ENCODE results near the gene PLA2G4B. TPM values are rescaled to one million over a fixed set of nuclear protein-coding genes. Genes with fewer than 3 reads are reported as not detected.

Gene PLA2G4B
- total RNA-seq, 2 donors from 2014 or later, result 1.5 to 7.6 TPM

GRCh38 chr15:41825145-41825544 lies 13.5 kb upstream of the PLA2G4B start:
- Histone ChIP-seq H3K27ac (no peak overlapping the region), H3K36me3 (peaks cover 0 to 8% of the 10 kb centered on the region in 2 donors), H3K9me3 (no peaks in the 10 kb centered on the region), H3K4me3 (no peak overlapping the region), H3K4me1 (replicated peaks) (peaks cover 10% of the 10 kb centered on the region), H3K27me3 (replicated peaks; ENCODE audit: insufficient read depth) (no peaks in the 10 kb centered on the region)
- WGBS, result 91% methylated on average over 8 of the region's 10 CpGs
- TF ChIP-seq CTCF (IDR thresholded peaks at IDR 0.05), result no peak
- TF ChIP-seq POLR2A (IDR thresholded peaks at IDR 0.05), result no peak
- TF ChIP-seq POLR2AphosphoS5 (IDR thresholded peaks at IDR 0.05), result no peak
- DNase-seq (ENCODE audit: low spot score), result no peak
- intact Hi-C loops (cut with DNase I), result loop anchor here (5.0 kb wide), 1 partner anchor 77 kb away; no protein-coding TSS in a partner anchor

GRCh38 chr15:41825572-41826535 lies 12.8 kb upstream of the PLA2G4B start:
- TF ChIP-seq POLR2A (IDR thresholded peaks at IDR 0.05) (no peak), CTCF (IDR thresholded peaks at IDR 0.05) (no peak), POLR2AphosphoS5 (IDR thresholded peaks at IDR 0.05) (no peak)
- intact Hi-C loops (cut with DNase I), result loop anchor here (5.0 kb wide), 1 partner anchor 76 kb away; no protein-coding TSS in a partner anchor
- Histone ChIP-seq H3K36me3 (peaks cover 0 to 8% of the 10 kb centered on the region in 2 donors), H3K9me3 (no peaks in the 10 kb centered on the region), H3K27me3 (replicated peaks; ENCODE audit: insufficient read depth) (no peaks in the 10 kb centered on the region), H3K27ac (no peak overlapping the region), H3K4me1 (replicated peaks) (peaks cover 10% of the 10 kb centered on the region), H3K4me3 (no peak overlapping the region)
- no peak for DNase-seq (ENCODE audit: low spot score)
- WGBS, result 73% methylated on average over 13 of the region's 13 CpGs

- WGBS, result 4% methylated on average over 34 of the region's 37 CpGs
- H3K27ac ChIP-seq, result peak overlapping the region; percentile 43 to 79
- no peaks in the 10 kb centered on the region for H3K27me3 ChIP-seq (replicated peaks; ENCODE audit: insufficient read depth)
- peak overlapping the region; percentile 48 to 64 for H3K4me3 ChIP-seq
- TF ChIP-seq CTCF (IDR thresholded peaks at IDR 0.05), result peak in 1 of 4 experiments; percentile 19
- no peak for TF ChIP-seq POLR2A (IDR thresholded peaks at IDR 0.05)
- intact Hi-C loops (cut with DNase I), result loop anchor here (5.0 kb wide), 1 partner anchor 75 kb away; no protein-coding TSS in a partner anchor
- H3K36me3 ChIP-seq, result no peaks in the 10 kb centered on the region
- no peaks in the 10 kb centered on the region for H3K9me3 ChIP-seq
- peaks cover 10% of the 10 kb centered on the region for H3K4me1 ChIP-seq (replicated peaks)
- DNase-seq (ENCODE audit: low spot score), result peak; percentile 22
These were observed 11.3 kb upstream of the PLA2G4B start for GRCh38 chr15:41827290-41827879.

- under 1% methylated on average over 63 of the region's 66 CpGs for WGBS
- peak; percentile 95 for DNase-seq (ENCODE audit: low spot score)
- no peaks in the 10 kb centered on the region for H3K9me3 ChIP-seq
- intact Hi-C loops (cut with DNase I), result loop anchor here (1.0 to 5.0 kb wide), 2 partner anchors 54 to 74 kb away; partner anchors contain the start of gene MAPKBP1
- peak within 1 kb of the TSS; percentile 77 to 79 for H3K27ac ChIP-seq
- H3K4me3 ChIP-seq, result peak within 1 kb of the TSS; percentile 48 to 64
- peaks cover 10% of the 10 kb centered on the region for H3K4me1 ChIP-seq (replicated peaks)
- peak; percentile 72 for TF ChIP-seq POLR2AphosphoS5 (IDR thresholded peaks at IDR 0.05)
- TF ChIP-seq CTCF (IDR thresholded peaks at IDR 0.05), result peak in 1 of 4 experiments; percentile 18
- TF ChIP-seq POLR2A (IDR thresholded peaks at IDR 0.05), result peak; percentile 88
- no peaks in the 10 kb centered on the region for H3K36me3 ChIP-seq
- no peaks in the 10 kb centered on the region for H3K27me3 ChIP-seq (replicated peaks; ENCODE audit: insufficient read depth)
These were observed 10.5 kb upstream of the PLA2G4B start, which contains the start of gene JMJD7 for GRCh38 chr15:41827880-41828806. Gene JMJD7 (plus strand): TSS chr15:41828092. CDS start chr15:41828125, 33 bp downstream.

Data from prostate gland (tissue), 2 donors.